HG03521 (cell line): ENCODE data around the gene LCMT2.

Source experiments
- ATAC-seq: cut with Tn5 transposase; IDR thresholded peaks from one replicate; pipeline ENCODE4 v1.9.1; 2021; ENCODE audit warnings: mild to moderate bottlenecking, moderate library complexity; ENCODE audit not compliant: unreplicated experiment

The LCMT2 gene

GRCh38 chr15:43276563-43277200, 53.7 kb downstream of the LCMT2 start:
- no peak for ATAC-seq

- ATAC-seq: no peak
Observed at GRCh38 chr15:43275740-43276562, 54.4 kb downstream of the LCMT2 start.

- no peak for ATAC-seq
Observed at GRCh38 chr15:43274136-43274535, 56.2 kb downstream of the LCMT2 start.
